Activated CD4-positive, alpha-beta T cell treated with anti-CD3 and anti-CD28 coated beads, Interleukin-2, amount 10 ng/mL, durations not matched to agents 24 days and 14 days (primary cell): Measurements from ENCODE around the gene TSHR. TPM values are rescaled to one million over a fixed set of nuclear protein-coding genes. Genes with fewer than 3 reads are reported as not detected.
"Not testable (repeated sequence)": the region's sequence is repeated elsewhere in the genome, so short reads cannot be mapped to it uniquely, and the experiment has no call there.

Source experiments
- DNase-seq: peaks from one replicate; pipeline ENCODE4 v3.0.0; 2022
- H3K27ac Mint-ChIP-seq: one replicate; pipeline ENCODE4 v1.8.0; 2022; ENCODE audit warnings: mild to moderate bottlenecking, mixed read lengths
- H3K27me3 Mint-ChIP-seq: one replicate; pipeline ENCODE4 v1.8.0; 2022; ENCODE audit warnings: mixed read lengths
- H3K36me3 Mint-ChIP-seq: one replicate; pipeline ENCODE4 v1.8.0; 2022; ENCODE audit warnings: low read depth, mild to moderate bottlenecking, mixed read lengths
- H3K4me1 Mint-ChIP-seq: one replicate; pipeline ENCODE4 v1.8.0; 2021; ENCODE audit warnings: mixed read lengths
- H3K4me3 Mint-ChIP-seq: one replicate; pipeline ENCODE4 v1.8.0; 2022; ENCODE audit warnings: mild to moderate bottlenecking, moderate library complexity, mixed read lengths
- H3K9me3 Mint-ChIP-seq: one replicate; pipeline ENCODE4 v1.8.0; 2021; ENCODE audit warnings: mixed read lengths
- intact Hi-C: fragments of 100-400 bp; cut with micrococcal nuclease; formaldehyde crosslinking; loops from one replicate; pipeline ENCODE4 v1.15.1; 2023
- total RNA-seq: library from RNA; stranded (reverse); gene quantifications from 2 replicates; pipeline ENCODE4 v1.2.3, GENCODE V29; 2022

The TSHR gene
- total RNA-seq, 1 donor from 2014 or later: not detected

DNA sequence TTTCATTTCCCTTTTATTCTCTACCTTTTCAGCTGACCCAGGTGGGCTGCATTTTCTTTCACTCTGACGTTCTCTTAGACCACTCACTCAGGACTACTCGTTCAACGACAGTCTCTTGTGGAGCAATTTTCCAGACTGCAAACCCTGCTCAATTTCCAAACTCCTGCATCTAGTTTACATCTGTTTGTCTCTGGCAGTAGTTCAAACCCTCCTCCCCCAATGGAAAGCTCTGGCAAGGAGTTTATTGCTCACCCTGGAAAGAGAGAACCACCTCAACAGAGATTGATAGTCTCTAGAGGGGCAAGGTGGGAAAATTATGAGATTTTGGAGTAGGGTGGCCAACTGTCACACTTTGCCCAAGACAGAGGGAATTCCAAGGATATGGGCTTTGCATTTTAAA, 130.2 kb downstream of the TSHR start:
- H3K27ac Mint-ChIP-seq: no peak overlapping the region
- H3K4me1 Mint-ChIP-seq: no peaks in the 10 kb centered on the region
- no peaks in the 10 kb centered on the region for H3K9me3 Mint-ChIP-seq
- no peak overlapping the region for H3K4me3 Mint-ChIP-seq
- H3K36me3 Mint-ChIP-seq: no peaks in the 10 kb centered on the region
- intact Hi-C loops: loop anchor here (1.0 kb wide), 1 partner anchor 44 kb away; no protein-coding TSS in a partner anchor
- DNase-seq: no peak
- no peaks in the 10 kb centered on the region for H3K27me3 Mint-ChIP-seq

GRCh38 chr14:81087230-81087629, 131.8 kb downstream of the TSHR start:
- no peaks in the 10 kb centered on the region for H3K27me3 Mint-ChIP-seq
- intact Hi-C loops: no loop called here
- H3K9me3 Mint-ChIP-seq: no peaks in the 10 kb centered on the region
- H3K36me3 Mint-ChIP-seq: no peaks in the 10 kb centered on the region
- H3K4me1 Mint-ChIP-seq: no peaks in the 10 kb centered on the region
- DNase-seq: no peak
- no peak overlapping the region for H3K27ac Mint-ChIP-seq
- H3K4me3 Mint-ChIP-seq: no peak overlapping the region

GRCh38 chr14:81091139-81091538, 135.7 kb downstream of the TSHR start:
- Mint-ChIP-seq H3K4me3 (no peak overlapping the region), H3K4me1 (no peaks in the 10 kb centered on the region), H3K9me3 (no peaks in the 10 kb centered on the region)

DNA sequence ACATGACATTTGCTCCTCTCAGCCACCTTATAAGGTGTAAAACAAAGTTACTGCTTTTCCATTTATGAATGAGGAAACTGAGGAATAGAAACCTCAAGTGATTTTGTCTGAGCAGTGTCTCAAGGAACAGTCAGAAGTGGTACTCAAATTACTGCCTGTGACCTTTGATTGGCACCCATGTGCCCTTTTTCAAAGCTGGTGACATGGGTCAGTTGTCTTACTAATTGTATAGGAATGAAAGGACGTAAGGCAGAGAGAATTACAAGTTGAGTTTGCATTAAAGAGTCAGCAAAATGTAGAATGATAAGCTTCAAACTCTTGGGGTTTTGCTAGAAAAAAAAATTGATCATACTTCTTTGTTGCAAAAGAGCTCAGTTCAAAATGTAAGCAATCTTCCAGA, 136.2 kb downstream of the TSHR start:
- intact Hi-C loops: no loop called here
- no peaks in the 10 kb centered on the region for H3K36me3 Mint-ChIP-seq
- no peak for DNase-seq

More at GRCh38 chr14:81091139-81091538, 135.7 kb downstream of the TSHR start:
- DNase-seq: no peak
- Mint-ChIP-seq H3K27me3 (no peaks in the 10 kb centered on the region), H3K27ac (no peak overlapping the region), H3K36me3 (no peaks in the 10 kb centered on the region)
- intact Hi-C loops: no loop called here

DNA sequence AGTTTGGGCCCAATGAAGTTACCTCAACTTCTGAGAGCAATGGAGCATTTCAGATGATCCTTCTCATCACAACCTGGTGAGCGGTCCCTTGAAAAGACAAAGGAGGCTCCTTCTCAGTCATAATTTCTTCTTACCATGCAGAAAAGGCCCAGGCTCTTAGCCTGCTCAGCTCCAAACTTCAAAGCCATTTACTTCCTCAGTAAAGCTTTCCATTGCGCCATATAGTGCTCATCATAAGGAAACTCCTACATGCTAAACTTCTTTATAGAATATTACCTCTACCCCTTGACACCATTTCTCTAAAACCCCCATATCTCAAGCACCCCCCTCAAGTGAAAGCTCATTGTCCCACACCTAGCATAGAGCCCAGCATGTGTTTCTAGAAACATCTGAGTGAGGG, 138.2 kb downstream of the TSHR start:
- Mint-ChIP-seq H3K36me3 (no peaks in the 10 kb centered on the region), H3K27ac (no peak overlapping the region), H3K4me3 (no peak overlapping the region), H3K4me1 (no peaks in the 10 kb centered on the region), H3K9me3 (no peaks in the 10 kb centered on the region), H3K27me3 (no peaks in the 10 kb centered on the region)
- DNase-seq: no peak
- intact Hi-C loops: no loop called here

More for the DNA sequence above, 136.2 kb downstream of the TSHR start:
- Mint-ChIP-seq H3K27ac (no peak overlapping the region), H3K4me1 (no peaks in the 10 kb centered on the region), H3K9me3 (no peaks in the 10 kb centered on the region), H3K27me3 (no peaks in the 10 kb centered on the region), H3K4me3 (no peak overlapping the region)

DNA sequence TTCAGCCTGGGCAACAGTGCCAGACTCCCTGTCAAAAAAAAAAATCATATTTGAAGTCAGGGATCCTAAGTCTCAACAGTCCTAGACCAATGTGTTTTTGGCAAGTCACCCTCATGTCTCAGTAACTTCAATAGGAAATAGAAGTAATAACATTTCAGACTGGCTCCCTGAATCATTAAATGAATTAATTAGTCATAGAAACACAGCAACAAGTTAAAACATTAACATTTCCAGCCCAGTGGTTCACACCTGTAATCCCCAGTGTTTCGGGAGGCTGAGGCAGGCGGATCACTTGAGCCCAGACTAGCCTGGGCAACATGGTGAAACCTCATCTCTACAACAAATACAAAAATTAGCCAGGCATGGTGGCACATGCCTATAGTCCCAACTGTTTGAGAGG, 140.1 kb downstream of the TSHR start:
- DNase-seq: no peak
- intact Hi-C loops: no loop called here
- no peak overlapping the region for H3K27ac Mint-ChIP-seq
- H3K27me3 Mint-ChIP-seq: peaks cover 2% of the 10 kb centered on the region
- H3K36me3 Mint-ChIP-seq: no peaks in the 10 kb centered on the region
- no peak overlapping the region for H3K4me3 Mint-ChIP-seq
- H3K4me1 Mint-ChIP-seq: no peaks in the 10 kb centered on the region
- no peaks in the 10 kb centered on the region for H3K9me3 Mint-ChIP-seq

- no peaks in the 10 kb centered on the region for H3K36me3 Mint-ChIP-seq
- no peaks in the 10 kb centered on the region for H3K9me3 Mint-ChIP-seq
- H3K4me3 Mint-ChIP-seq: no peak overlapping the region
- DNase-seq: no peak
- no peak overlapping the region for H3K27ac Mint-ChIP-seq
- peaks cover 2% of the 10 kb centered on the region for H3K27me3 Mint-ChIP-seq
- intact Hi-C loops: no loop called here
- H3K4me1 Mint-ChIP-seq: no peaks in the 10 kb centered on the region
Measured at GRCh38 chr14:81096656-81097055, 141.2 kb downstream of the TSHR start.

GRCh38 chr14:81102217-81102616, 146.8 kb downstream of the TSHR start:
- Mint-ChIP-seq H3K27ac (no peak overlapping the region), H3K36me3 (no peaks in the 10 kb centered on the region), H3K27me3 (peaks cover 2% of the 10 kb centered on the region), H3K4me1 (no peaks in the 10 kb centered on the region), H3K9me3 (no peaks in the 10 kb centered on the region), H3K4me3 (no peak overlapping the region)
- intact Hi-C loops: no loop called here
- DNase-seq: no peak

DNA sequence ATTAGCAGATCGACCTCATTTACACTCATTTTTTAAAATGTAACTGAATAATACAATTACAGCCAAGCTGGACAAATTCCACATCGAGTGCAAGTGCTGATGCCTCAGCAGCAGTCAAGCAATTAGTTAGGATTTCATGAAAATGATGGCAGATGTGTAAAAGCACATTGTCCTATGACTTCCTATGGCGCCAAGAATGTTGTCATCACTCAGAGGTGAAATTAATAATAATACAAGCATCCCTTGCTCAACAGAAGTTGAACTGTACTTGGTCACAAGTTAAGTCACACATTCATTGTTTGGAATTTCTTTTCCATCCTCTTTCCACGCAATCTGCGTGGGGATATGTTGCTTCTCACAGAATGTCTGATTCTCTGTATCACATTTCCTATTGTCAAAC, 148.0 kb downstream of the TSHR start:
- no peak for DNase-seq
- Mint-ChIP-seq H3K9me3 (no peaks in the 10 kb centered on the region), H3K27ac (no peak overlapping the region), H3K4me3 (no peak overlapping the region), H3K36me3 (no peaks in the 10 kb centered on the region), H3K27me3 (peaks cover 2% of the 10 kb centered on the region), H3K4me1 (no peaks in the 10 kb centered on the region)
- intact Hi-C loops: no loop called here

DNA sequence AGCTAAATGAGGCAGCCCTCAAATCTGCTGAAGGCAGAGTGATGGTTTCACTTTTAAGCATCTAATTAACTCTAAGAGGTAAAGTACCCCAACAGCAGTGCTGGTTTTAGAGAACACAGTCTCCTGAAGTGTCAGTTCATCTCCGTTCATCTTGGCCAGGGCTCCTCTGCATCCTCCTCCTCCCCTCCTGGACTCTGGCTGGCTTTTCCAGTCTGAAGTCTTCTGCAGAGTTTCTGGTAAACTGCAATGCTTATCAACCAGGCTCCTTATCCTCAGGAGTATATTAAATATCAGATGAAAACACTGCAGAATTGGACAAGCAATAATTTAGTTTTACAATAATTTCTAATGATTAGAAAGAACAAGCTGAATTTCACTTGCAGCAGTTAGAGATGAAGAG, 150.0 kb downstream of the TSHR start:
- H3K27ac Mint-ChIP-seq: no peak overlapping the region

GRCh38 chr14:81105961-81106360, 150.5 kb downstream of the TSHR start:
- H3K4me3 Mint-ChIP-seq: no peak overlapping the region
- H3K4me1 Mint-ChIP-seq: no peaks in the 10 kb centered on the region
- H3K36me3 Mint-ChIP-seq: no peaks in the 10 kb centered on the region
- DNase-seq: no peak
- intact Hi-C loops: no loop called here
- no peaks in the 10 kb centered on the region for H3K9me3 Mint-ChIP-seq
- H3K27ac Mint-ChIP-seq: no peak overlapping the region
- H3K27me3 Mint-ChIP-seq: no peaks in the 10 kb centered on the region

More for the DNA sequence above, 150.0 kb downstream of the TSHR start:
- intact Hi-C loops: no loop called here
- no peaks in the 10 kb centered on the region for H3K27me3 Mint-ChIP-seq
- H3K36me3 Mint-ChIP-seq: no peaks in the 10 kb centered on the region
- no peaks in the 10 kb centered on the region for H3K9me3 Mint-ChIP-seq
- no peak overlapping the region for H3K4me3 Mint-ChIP-seq
- no peak for DNase-seq
- H3K4me1 Mint-ChIP-seq: no peaks in the 10 kb centered on the region

- no peak overlapping the region for H3K27ac Mint-ChIP-seq
- H3K4me3 Mint-ChIP-seq: no peak overlapping the region
Measured at GRCh38 chr14:81110186-81110585, 154.8 kb downstream of the TSHR start.

DNA sequence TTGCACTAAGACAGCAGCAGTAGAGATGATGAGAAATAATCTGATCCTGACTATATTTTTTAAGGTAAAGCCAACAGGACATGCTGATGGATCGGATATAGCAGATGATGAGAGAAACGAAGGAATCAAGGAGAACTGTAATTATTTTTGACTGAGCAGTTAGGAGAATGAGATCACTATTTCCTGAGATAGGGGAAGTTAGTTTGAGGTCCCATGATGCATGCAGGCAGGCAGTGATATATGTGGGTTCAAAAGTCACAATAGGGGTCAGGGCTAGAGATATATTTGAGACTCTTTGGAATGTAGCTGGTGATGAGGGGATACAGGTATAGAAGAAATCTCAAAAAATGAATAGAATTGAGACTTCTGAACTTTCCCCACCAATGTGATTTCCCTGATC, 157.8 kb downstream of the TSHR start:
- intact Hi-C loops: no loop called here
- Mint-ChIP-seq H3K4me1 (no peaks in the 10 kb centered on the region), H3K27ac (no peak overlapping the region), H3K36me3 (no peaks in the 10 kb centered on the region), H3K4me3 (no peak overlapping the region), H3K27me3 (no peaks in the 10 kb centered on the region), H3K9me3 (no peaks in the 10 kb centered on the region)
- DNase-seq: no peak

More at GRCh38 chr14:81110186-81110585, 154.8 kb downstream of the TSHR start:
- no peaks in the 10 kb centered on the region for H3K9me3 Mint-ChIP-seq
- no peak for DNase-seq
- H3K27me3 Mint-ChIP-seq: no peaks in the 10 kb centered on the region
- intact Hi-C loops: no loop called here
- H3K36me3 Mint-ChIP-seq: no peaks in the 10 kb centered on the region
- no peaks in the 10 kb centered on the region for H3K4me1 Mint-ChIP-seq

DNA sequence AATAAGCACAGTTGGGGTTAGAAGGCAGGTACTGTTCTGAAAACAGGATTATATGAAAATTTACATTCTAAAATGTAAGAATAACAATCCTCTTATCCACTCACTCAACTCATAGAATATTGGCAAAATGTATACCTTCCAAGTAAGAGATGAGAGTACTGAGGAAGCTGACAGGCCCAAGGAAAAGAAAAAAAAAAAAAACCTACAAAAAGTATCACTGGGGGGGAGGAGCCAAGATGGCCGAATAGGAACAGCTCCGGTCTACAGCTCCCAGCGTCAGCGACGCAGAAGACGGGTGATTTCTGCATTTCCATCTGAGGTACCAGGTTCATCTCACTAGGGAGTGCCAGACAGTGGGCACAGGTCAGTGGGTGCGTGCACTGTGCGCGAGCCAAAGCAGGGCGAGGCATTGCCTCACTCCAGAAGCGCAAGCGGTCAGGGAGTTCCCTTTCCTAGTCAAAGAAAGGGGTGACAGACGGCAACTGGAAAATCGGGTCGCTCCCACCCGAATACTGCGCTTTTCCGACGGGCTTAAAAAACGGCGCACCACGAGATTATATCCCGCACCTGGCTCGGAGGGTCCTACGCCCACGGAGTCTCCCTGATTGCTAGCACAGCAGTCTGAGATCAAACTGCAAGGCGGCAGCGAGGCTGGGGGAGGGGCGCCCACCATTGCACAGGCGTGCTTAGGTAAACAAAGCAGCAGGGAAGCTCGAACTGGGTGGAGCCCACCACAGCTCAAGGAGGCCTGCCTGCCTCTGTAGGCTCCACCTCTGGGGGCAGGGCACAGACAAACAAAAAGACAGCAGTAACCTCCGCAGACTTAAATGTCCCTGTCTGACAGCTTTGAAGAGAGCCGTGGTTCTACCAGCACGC, 158.8 kb downstream of the TSHR start:
- H3K27me3 Mint-ChIP-seq, H3K36me3 Mint-ChIP-seq, H3K4me1 Mint-ChIP-seq, DNase-seq, H3K9me3 Mint-ChIP-seq, H3K27ac Mint-ChIP-seq, H3K4me3 Mint-ChIP-seq, intact Hi-C loops: not testable (repeated sequence)

DNA sequence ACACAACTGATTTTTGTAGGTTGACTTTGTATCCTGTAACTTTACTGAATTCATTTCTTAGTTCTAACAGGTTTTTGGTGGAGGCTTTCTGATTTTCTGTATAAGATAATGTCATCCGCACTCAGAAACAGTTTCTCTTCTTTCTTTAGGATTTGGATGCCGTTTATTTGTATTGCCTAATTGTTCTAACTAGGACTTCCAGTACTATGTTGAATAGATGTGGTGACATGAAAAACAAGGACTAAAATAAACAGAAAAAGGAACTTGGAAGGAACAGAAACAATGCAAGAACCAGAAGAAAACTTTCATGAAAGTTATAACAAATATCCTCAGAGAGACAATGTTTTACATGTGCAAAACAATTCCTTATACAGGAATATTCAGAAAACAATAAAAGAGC, 165.1 kb downstream of the TSHR start:
- intact Hi-C loops: no loop called here
- no peak overlapping the region for H3K4me3 Mint-ChIP-seq
- H3K9me3 Mint-ChIP-seq: no peaks in the 10 kb centered on the region
- no peaks in the 10 kb centered on the region for H3K27me3 Mint-ChIP-seq
- peaks cover 5% of the 10 kb centered on the region for H3K4me1 Mint-ChIP-seq
- DNase-seq: no peak
- H3K27ac Mint-ChIP-seq: no peak overlapping the region
- H3K36me3 Mint-ChIP-seq: peaks cover 1% of the 10 kb centered on the region
